Endothelial cell of umbilical vein (primary cell): ENCODE results near the gene TMEM95. TPM values are rescaled to one million over a fixed set of nuclear protein-coding genes. Genes with fewer than 3 reads are reported as not detected.
A peak's percentile ranks its signal among the peaks of the same experiment; 100 is the strongest.

Experiments used
- BruUV-seq: library from RNA; stranded (reverse); fragments of 400-500 nt; replicated peaks from 2 replicates; lab custom pipeline; 2021; lab: Mats Ljungman, UMichigan
- CTCF ChIA-PET: fragments of 300-600, 350-600 bp; sonication (Branson Sonifier 250); formaldehyde crosslinking; loops from one replicate; lab custom pipeline; 2021; ENCODE audit warnings: antibody characterized with exemption, inconsistent platforms; lab: Charles Lee
- POLR2A ChIA-PET: fragments of 300-600, 350-600 bp; sonication (Branson Sonifier 250); formaldehyde crosslinking; loops from one replicate; lab custom pipeline; 2021; ENCODE audit warnings: antibody characterized with exemption, inconsistent platforms; lab: Charles Lee
- DNase-seq: peaks from one replicate; pipeline ENCODE4 v3.0.0-alpha.2; 2011; ENCODE audit warnings: low read depth, low spot score
- FAIRE-seq: peaks from 2 replicates; lab custom pipeline; 2011; peaks lifted over from hg19 to GRCh38; lab: Jason Lieb, UNC
- H2AFZ ChIP-seq: 2 replicates; pipeline ENCODE4 v1.6.0; 2012; ENCODE audit warnings: low read depth, low read length, control low read depth, inconsistent platforms
- H3K27ac ChIP-seq: 2 replicates; pipeline ENCODE4 v1.5.1; 2011; ENCODE audit warnings: low read depth, mild to moderate bottlenecking, control low read depth, low read length, moderate library complexity; ENCODE audit not compliant: insufficient read depth
- H3K27me3 ChIP-seq, 2 experiments: 2 replicates each; pipeline versions ENCODE4 v1.6.0 to v1.6.1; 2011; ENCODE audit warnings: low read length in 2 of 2, mixed read lengths in 1 of 2; ENCODE audit not compliant: control insufficient read depth in 2 of 2, insufficient read depth in 2 of 2
- H3K36me3 ChIP-seq, 2 experiments: 2 replicates in 1 of 2; 3 replicates in 1 of 2; pipeline ENCODE4 v1.5.1; 2011; ENCODE audit warnings: low read length in 2 of 2, mild to moderate bottlenecking in 1 of 2, moderate library complexity in 1 of 2; ENCODE audit not compliant: control insufficient read depth in 2 of 2, insufficient read depth in 2 of 2; ENCODE audit errors: extremely low read depth in 1 of 2
- H3K4me1 ChIP-seq: 3 replicates; pipeline ENCODE4 v1.5.1; 2011; ENCODE audit warnings: mild to moderate bottlenecking, low read length; ENCODE audit not compliant: control insufficient read depth, insufficient read depth; ENCODE audit errors: extremely low read depth
- H3K4me2 ChIP-seq: 2 replicates; pipeline ENCODE4 v1.6.1; 2011; ENCODE audit warnings: low read length, control low read depth, mixed read lengths; ENCODE audit not compliant: insufficient read depth
- H3K4me3 ChIP-seq, 3 experiments: fragments of 200-600 bp in 1 of 3; sonication (generic), shearing (Covaris generic) in 1 of 3; replicated peaks in 1 of 3; 2 replicates each; pipeline ENCODE4 v1.5.1; 2011 to 2016; ENCODE audit warnings: control low read depth in 3 of 3, low read length in 3 of 3, mild to moderate bottlenecking in 2 of 3, inconsistent platforms in 1 of 3, low read depth in 1 of 3, moderate library complexity in 1 of 3; ENCODE audit not compliant: insufficient read depth in 1 of 3
- H3K79me2 ChIP-seq: 2 replicates; pipeline ENCODE4 v1.6.0; 2012; ENCODE audit warnings: low read length, inconsistent platforms; ENCODE audit not compliant: control insufficient read depth, insufficient read depth
- H3K9ac ChIP-seq: replicated peaks from 2 replicates; pipeline ENCODE3; 2011; ENCODE audit warnings: low read length, control low read depth; ENCODE audit not compliant: insufficient read depth; ENCODE audit errors: extremely low read depth
- H3K9me1 ChIP-seq: replicated peaks from 3 replicates; pipeline ENCODE4 v1.6.0; 2011; ENCODE audit warnings: mild to moderate bottlenecking, low read length; ENCODE audit not compliant: control insufficient read depth, insufficient read depth; ENCODE audit errors: extremely low read depth
- H3K9me3 ChIP-seq: replicated peaks from 2 replicates; pipeline ENCODE4 v1.5.1; 2012; ENCODE audit warnings: low read length, inconsistent platforms; ENCODE audit not compliant: control insufficient read depth, insufficient read depth
- H4K20me1 ChIP-seq: replicated peaks from 2 replicates; pipeline ENCODE3; 2011; ENCODE audit warnings: mild to moderate bottlenecking, low read length; ENCODE audit not compliant: control insufficient read depth, insufficient read depth; ENCODE audit errors: extremely low read depth
- EZH2 ChIP-seq: IDR thresholded peaks from 2 replicates; pipeline ENCODE4 v1.6.1; 2012; ENCODE audit warnings: borderline replicate concordance, low read depth, mild to moderate bottlenecking, moderate library complexity, low read length, inconsistent platforms; ENCODE audit not compliant: severe bottlenecking
- FOS ChIP-seq: IDR thresholded peaks from 2 replicates; pipeline ENCODE4 v1.6.1; 2011; ENCODE audit warnings: mild to moderate bottlenecking, low read length, moderate library complexity, borderline replicate concordance; ENCODE audit not compliant: insufficient read depth
- GATA2 ChIP-seq: IDR thresholded peaks from 2 replicates; pipeline ENCODE4 v1.7.0; 2011; ENCODE audit warnings: low read depth, mild to moderate bottlenecking, moderate library complexity, mixed read lengths, low read length; ENCODE audit not compliant: insufficient read length, insufficient read depth
- JUN ChIP-seq: IDR thresholded peaks from 2 replicates; pipeline ENCODE4 v1.6.1; 2011; ENCODE audit warnings: borderline replicate concordance, low read depth; ENCODE audit not compliant: insufficient read length, insufficient read depth
- MYC ChIP-seq: IDR thresholded peaks from one replicate; pipeline ENCODE4 v1.6.1; 2011; ENCODE audit warnings: mild to moderate bottlenecking, low read depth, low read length
- POLR2A ChIP-seq: IDR thresholded peaks from 2 replicates; pipeline ENCODE4 v1.6.1; 2012; ENCODE audit warnings: low read depth, mild to moderate bottlenecking, control low read depth, low read length
- POLR2AphosphoS5 ChIP-seq: IDR thresholded peaks from 2 replicates; pipeline ENCODE4 v1.6.1; 2012; ENCODE audit warnings: low read depth, mild to moderate bottlenecking, control low read depth, low read length, moderate library complexity; ENCODE audit not compliant: insufficient read depth
- dilution Hi-C: fragments of 300-500 bp; cut with MboI; formaldehyde crosslinking; loops from one replicate; pipeline ENCODE4 v1.15.0; 2019; ENCODE audit warnings: low sequenced_read_pairs; ENCODE audit not compliant: extremely low pct_ligation_motif_present
- intact Hi-C: fragments of 100-400 bp; cut with micrococcal nuclease; formaldehyde crosslinking; loops from one replicate; pipeline ENCODE4 v1.10.0; 2022
- polyA plus RNA-seq, 4 experiments: library from polyadenylated mRNA; depleted of rRNA in 3 of 4; stranded (reverse) in 3 of 4; unstranded in 1 of 4; fragments of >200 nt; gene quantifications; 2 replicates each; pipeline versions ENCODE4 v1.2.1 to v1.2.3, GENCODE V29; 2011 to 2012; ENCODE audit warnings: missing spikeins in 1 of 4
- total RNA-seq: library from RNA; stranded (reverse); gene quantifications from 2 replicates; pipeline ENCODE4 v1.2.3, GENCODE V29; 2021
- TF ChIP-seq, protein P1 (sequence below), 2 donors: IDR thresholded peaks; 1 replicate in 1 of 2; 2 replicates in 1 of 2; pipeline ENCODE4 v1.5.1; 2011; ENCODE audit warnings: low read length in 2 of 2, mild to moderate bottlenecking in 2 of 2, moderate library complexity in 2 of 2, control low read depth in 1 of 2, inconsistent platforms in 1 of 2, low read depth in 1 of 2; ENCODE audit not compliant: insufficient read depth in 1 of 2; ENCODE audit errors: extremely low read depth in 1 of 2
- TF ChIP-seq, protein P2 (sequence below): IDR thresholded peaks from 2 replicates; pipeline ENCODE4 v1.6.1; 2011; ENCODE audit not compliant: insufficient read depth, insufficient read length

TMEM95 gene
- total and polyA plus RNA-seq, 2 donors (not counting 3 experiments of a cell fraction or from before 2014, with no cell fraction given), result not detected

DNA sequence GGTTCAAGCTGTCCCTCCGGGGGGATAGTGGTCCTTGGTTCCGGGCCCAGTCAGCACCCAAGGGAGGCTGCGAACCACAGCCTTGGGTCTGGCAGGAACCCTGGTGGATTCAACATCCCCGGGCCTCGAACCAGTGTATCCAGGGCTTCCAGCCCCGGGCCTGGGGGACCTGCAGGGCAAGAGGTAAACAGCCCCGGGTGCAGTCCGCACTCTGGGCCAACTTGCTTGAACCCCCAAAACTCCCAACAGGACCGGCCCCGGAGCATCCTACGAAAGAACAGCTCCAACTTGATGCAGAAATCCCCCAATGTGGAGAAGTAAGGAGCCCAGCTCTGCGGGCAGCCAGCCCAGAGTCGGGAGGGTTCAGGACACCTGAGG lies 24.3 kb upstream of the TMEM95 start:
- Histone ChIP-seq H3K4me3 (peak overlapping the region; percentile 80 to 86 (median 81)), H3K9me3 (no peaks in the 10 kb centered on the region), H4K20me1 (no peaks in the 10 kb centered on the region), H3K9ac (peak overlapping the region; percentile 46), H3K79me2 (peaks cover 10% of the 10 kb centered on the region), H2AFZ (peak overlapping the region; percentile 97), H3K4me2 (peak overlapping the region; percentile 95), H3K27ac (peak overlapping the region; percentile 12), H3K4me1 (peaks cover 10% of the 10 kb centered on the region), H3K27me3 (peaks cover 0 to 2% of the 10 kb centered on the region in 2 experiments), H3K36me3 (peaks cover 0 to 3% of the 10 kb centered on the region in 2 experiments), H3K9me1 (no peaks in the 10 kb centered on the region)
- no TSS peak for BruUV-seq
- intact Hi-C loops, result no loop called here
- no peak for FAIRE-seq
- ChIA-PET POLR2A (interaction anchor here (1.7 kb wide), 1 partner anchor 15 kb away, joined by 5 read pairs; no protein-coding TSS in a partner anchor), CTCF (interaction anchor here (0.9 to 1.9 kb wide), 4 partner anchors 9 to 34 kb away, joined by 3 to 13 read pairs (median 6); no protein-coding TSS in a partner anchor)
- dilution Hi-C loops, result no loop called here
- no peak for DNase-seq
- TF ChIP-seq, protein P1, sequence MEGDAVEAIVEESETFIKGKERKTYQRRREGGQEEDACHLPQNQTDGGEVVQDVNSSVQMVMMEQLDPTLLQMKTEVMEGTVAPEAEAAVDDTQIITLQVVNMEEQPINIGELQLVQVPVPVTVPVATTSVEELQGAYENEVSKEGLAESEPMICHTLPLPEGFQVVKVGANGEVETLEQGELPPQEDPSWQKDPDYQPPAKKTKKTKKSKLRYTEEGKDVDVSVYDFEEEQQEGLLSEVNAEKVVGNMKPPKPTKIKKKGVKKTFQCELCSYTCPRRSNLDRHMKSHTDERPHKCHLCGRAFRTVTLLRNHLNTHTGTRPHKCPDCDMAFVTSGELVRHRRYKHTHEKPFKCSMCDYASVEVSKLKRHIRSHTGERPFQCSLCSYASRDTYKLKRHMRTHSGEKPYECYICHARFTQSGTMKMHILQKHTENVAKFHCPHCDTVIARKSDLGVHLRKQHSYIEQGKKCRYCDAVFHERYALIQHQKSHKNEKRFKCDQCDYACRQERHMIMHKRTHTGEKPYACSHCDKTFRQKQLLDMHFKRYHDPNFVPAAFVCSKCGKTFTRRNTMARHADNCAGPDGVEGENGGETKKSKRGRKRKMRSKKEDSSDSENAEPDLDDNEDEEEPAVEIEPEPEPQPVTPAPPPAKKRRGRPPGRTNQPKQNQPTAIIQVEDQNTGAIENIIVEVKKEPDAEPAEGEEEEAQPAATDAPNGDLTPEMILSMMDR (IDR thresholded peaks at IDR 0.05; ENCODE audit: extremely low read depth in 1 of 2, insufficient read depth in 1 of 2, low read depth in 1 of 2, low read length in 2 of 2), result no peak
- TF ChIP-seq, protein P2, sequence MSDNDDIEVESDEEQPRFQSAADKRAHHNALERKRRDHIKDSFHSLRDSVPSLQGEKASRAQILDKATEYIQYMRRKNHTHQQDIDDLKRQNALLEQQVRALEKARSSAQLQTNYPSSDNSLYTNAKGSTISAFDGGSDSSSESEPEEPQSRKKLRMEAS, result no peak
- no peak for TF ChIP-seq FOS
- no peak for TF ChIP-seq POLR2A
- TF ChIP-seq JUN, result no peak
- TF ChIP-seq POLR2AphosphoS5, result no peak
- TF ChIP-seq GATA2, result no peak
- no peak for TF ChIP-seq EZH2
- no peak for TF ChIP-seq MYC
